Hepatocyte (in vitro differentiated cells): Measurements from ENCODE around the gene GIPC1. TPM values are rescaled to one million over a fixed set of nuclear protein-coding genes. Genes with fewer than 3 reads are reported as not detected.
A peak's percentile ranks its signal among the peaks of the same experiment; 100 is the strongest.
"Not testable (repeated sequence)": the region's sequence is repeated elsewhere in the genome, so short reads cannot be mapped to it uniquely, and the experiment has no call there.

Experiments used
- DNase-seq: peaks from one replicate; pipeline ENCODE4 v3.0.0-alpha.2; 2016; ENCODE audit warnings: low spot score
- H2AFZ ChIP-seq: fragments of 200-600 bp; sonication (generic); 2 replicates; pipeline ENCODE4 v1.6.0; 2016; ENCODE audit warnings: antibody characterized with exemption, mild to moderate bottlenecking
- H3K27ac ChIP-seq: fragments of 200-600 bp; sonication (generic); 2 replicates; pipeline ENCODE4 v1.5.1; 2016; ENCODE audit warnings: mild to moderate bottlenecking
- H3K27me3 ChIP-seq: fragments of 200-600 bp; sonication (generic); 2 replicates; pipeline ENCODE4 v1.6.1; 2016
- H3K36me3 ChIP-seq: fragments of 200-600 bp; sonication (generic); replicated peaks from 2 replicates; pipeline ENCODE4 v1.5.1; 2016; ENCODE audit warnings: low read depth; ENCODE audit not compliant: insufficient read depth
- H3K4me1 ChIP-seq: fragments of 200-600 bp; sonication (generic); 2 replicates; pipeline ENCODE4 v1.5.1; 2016; ENCODE audit warnings: mild to moderate bottlenecking, moderate library complexity; ENCODE audit not compliant: insufficient read depth
- H3K4me2 ChIP-seq: fragments of 200-600 bp; sonication (generic); 2 replicates; pipeline ENCODE4 v1.6.0; 2016
- H3K4me3 ChIP-seq: fragments of 200-600 bp; sonication (generic); 2 replicates; pipeline ENCODE4 v1.5.1; 2016; ENCODE audit warnings: mild to moderate bottlenecking
- H3K79me2 ChIP-seq: fragments of 200-600 bp; sonication (generic); 2 replicates; pipeline ENCODE4 v1.6.0; 2017; ENCODE audit warnings: mild to moderate bottlenecking
- H3K9me2 ChIP-seq: fragments of 200-600 bp; sonication (generic); replicated peaks from 2 replicates; pipeline ENCODE4 v1.6.0; 2017; ENCODE audit warnings: mild to moderate bottlenecking; ENCODE audit not compliant: insufficient read depth
- H3K9me3 ChIP-seq: fragments of 200-600 bp; sonication (generic); 2 replicates; pipeline ENCODE4 v1.5.1; 2016; ENCODE audit warnings: low read depth, mild to moderate bottlenecking
- H4K20me1 ChIP-seq: fragments of 200-600 bp; sonication (generic); 2 replicates; pipeline ENCODE4 v1.6.0; 2016; ENCODE audit warnings: mild to moderate bottlenecking; ENCODE audit not compliant: insufficient read depth, poor library complexity, severe bottlenecking
- CTCF ChIP-seq: fragments of 200-600 bp; sonication (generic); IDR thresholded peaks from 2 replicates; pipeline ENCODE4 v1.5.1; 2016; ENCODE audit warnings: antibody characterized with exemption, mild to moderate bottlenecking; ENCODE audit not compliant: poor library complexity
- EZH2 ChIP-seq: fragments of 200-600 bp; sonication (generic); IDR thresholded peaks from 2 replicates; pipeline ENCODE4 v1.6.1; 2016; ENCODE audit warnings: antibody characterized with exemption, mild to moderate bottlenecking, borderline replicate concordance
- EZH2phosphoT487 ChIP-seq: fragments of 200-600 bp; sonication (generic); IDR thresholded peaks from one replicate; pipeline ENCODE4 v1.6.1; 2018; ENCODE audit warnings: antibody characterized with exemption, mild to moderate bottlenecking, low read depth, moderate library complexity; ENCODE audit not compliant: unreplicated experiment, severe bottlenecking
- WGBS: methylation state at CpG from one replicate; pipeline ENCODE4 v1.1.6; 2016; ENCODE audit warnings: low lambda C conversion rate; ENCODE audit errors: missing lambda C conversion rate; 5-methylcytosine and 5-hydroxymethylcytosine counted together
- polyA plus RNA-seq: library from polyadenylated mRNA; unstranded; fragments of >200 nt; fragmentation: Nextera tagmentation; extraction: Ambion mirVana; gene quantifications from 2 replicates; pipeline ENCODE4 v1.2.1, GENCODE V29; 2016
- total RNA-seq: library from RNA; depleted of rRNA; stranded (reverse); fragments of >200 nt; gene quantifications from 2 replicates; pipeline ENCODE4 v1.2.3, GENCODE V29; 2014

The GIPC1 gene
- total and polyA plus RNA-seq, 2 experiments from 2014 or later: 127 to 186 TPM

- peaks cover 6% of the 10 kb centered on the region for H4K20me1 ChIP-seq
- H3K9me2 ChIP-seq: no peaks in the 10 kb centered on the region
- no peaks in the 10 kb centered on the region for H3K27me3 ChIP-seq
- H3K9me3 ChIP-seq: no peaks in the 10 kb centered on the region
- H3K79me2 ChIP-seq: peaks cover 94% of the 10 kb centered on the region
- no peak overlapping the region for H3K27ac ChIP-seq
- 56% methylated on average over 5 of the region's 5 CpGs for WGBS
- H3K36me3 ChIP-seq: no peaks in the 10 kb centered on the region
- peaks cover 5% of the 10 kb centered on the region for H3K4me1 ChIP-seq
- no peak overlapping the region for H2AFZ ChIP-seq
- H3K4me2 ChIP-seq: no peak overlapping the region
- no peak for TF ChIP-seq CTCF
- no peak for TF ChIP-seq EZH2
- TF ChIP-seq EZH2phosphoT487: no peak
- no peak overlapping the region for H3K4me3 ChIP-seq
- DNase-seq: peak; percentile 2
These were observed 48.1 kb upstream of the GIPC1 start for GRCh38 chr19:14544047-14544446.

GRCh38 chr19:14542711-14543328 is 46.9 kb upstream of the GIPC1 start:
- TF ChIP-seq EZH2: no peak
- TF ChIP-seq EZH2phosphoT487: no peak
- TF ChIP-seq CTCF: no peak
- peak overlapping the region; percentile 68 for H3K27ac ChIP-seq
- H3K9me3 ChIP-seq: no peaks in the 10 kb centered on the region
- H3K9me2 ChIP-seq: no peaks in the 10 kb centered on the region
- no peaks in the 10 kb centered on the region for H3K36me3 ChIP-seq
- peaks cover 90% of the 10 kb centered on the region for H3K79me2 ChIP-seq
- peak; percentile 51 for DNase-seq
- H2AFZ ChIP-seq: no peak overlapping the region
- 51% methylated on average over 7 of the region's 7 CpGs for WGBS
- H3K4me3 ChIP-seq: no peak overlapping the region
- peaks cover 10% of the 10 kb centered on the region for H4K20me1 ChIP-seq
- H3K4me1 ChIP-seq: peaks cover 10% of the 10 kb centered on the region
- no peaks in the 10 kb centered on the region for H3K27me3 ChIP-seq
- H3K4me2 ChIP-seq: peak overlapping the region; percentile 42

DNA sequence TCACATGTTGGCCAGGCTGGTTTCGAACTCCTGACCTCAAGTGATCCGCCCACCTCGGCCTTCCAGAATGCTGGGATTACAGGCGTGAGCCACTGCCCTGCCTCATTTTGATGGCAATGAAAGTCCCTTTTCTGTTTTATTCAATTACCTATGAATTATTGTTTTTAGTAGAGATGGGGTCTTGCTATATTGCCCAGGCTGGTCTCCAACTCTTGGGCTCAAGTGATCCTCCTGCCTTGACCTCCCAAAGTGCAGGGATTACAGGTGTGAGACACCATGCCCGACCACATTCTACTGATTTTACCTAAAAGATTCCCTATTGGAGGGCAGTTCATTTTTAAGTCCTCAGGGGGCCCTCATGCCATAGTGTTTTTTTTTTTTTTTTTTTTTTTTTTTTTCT is 46.1 kb upstream of the GIPC1 start:
- not testable (repeated sequence) for H3K4me3 ChIP-seq, H3K27ac ChIP-seq, H3K4me2 ChIP-seq, H3K36me3 ChIP-seq, H3K27me3 ChIP-seq, H2AFZ ChIP-seq, DNase-seq, H3K9me3 ChIP-seq, H3K9me2 ChIP-seq
- 80% methylated on average over 5 of the region's 5 CpGs for WGBS
- peaks cover 11% of the 10 kb centered on the region for H4K20me1 ChIP-seq
- peaks cover 83% of the 10 kb centered on the region for H3K79me2 ChIP-seq
- peaks cover 10% of the 10 kb centered on the region for H3K4me1 ChIP-seq

DNA sequence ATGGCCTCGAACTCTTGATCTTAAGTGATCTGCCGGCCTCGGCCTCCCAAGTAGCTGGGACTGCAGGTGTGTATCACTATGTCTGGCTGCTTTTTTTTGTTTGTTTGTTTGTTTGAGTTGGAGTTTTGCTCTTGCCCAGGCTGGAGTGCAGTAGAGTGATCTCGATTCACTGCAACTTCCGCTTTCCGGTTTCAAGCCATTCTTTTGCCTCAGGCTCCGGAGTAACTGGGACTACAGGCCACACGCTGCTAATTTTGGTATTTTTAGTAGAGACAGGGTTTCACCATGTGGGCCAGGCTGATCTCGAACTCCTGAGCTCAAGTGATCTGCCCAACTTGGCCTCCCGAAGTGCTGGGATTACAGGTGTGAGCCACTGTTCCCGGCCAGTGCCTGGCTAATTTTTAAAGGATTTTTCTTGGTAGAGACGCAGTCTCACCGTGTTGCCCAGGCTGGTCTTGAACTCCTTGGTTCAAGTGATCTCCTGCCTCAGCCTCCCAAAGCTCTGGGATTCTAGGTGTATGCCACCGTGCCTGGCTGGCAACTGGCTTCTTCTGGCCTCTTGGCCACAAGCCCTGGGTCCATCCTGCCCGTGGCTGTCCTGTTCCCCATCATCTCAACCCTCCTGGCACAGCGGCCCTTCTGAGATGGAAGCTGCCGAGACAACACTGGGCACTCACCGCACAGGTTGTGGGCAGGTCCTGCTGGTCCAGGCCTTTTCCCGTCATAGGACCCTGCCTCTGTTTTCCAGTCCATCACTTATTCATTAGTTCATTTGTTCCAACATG is 45.0 kb upstream of the GIPC1 start:
- no peak for DNase-seq
- Histone ChIP-seq H3K4me1 (peaks cover 16% of the 10 kb centered on the region), H4K20me1 (peaks cover 13% of the 10 kb centered on the region), H3K9me3 (no peaks in the 10 kb centered on the region), H2AFZ (no peak overlapping the region), H3K36me3 (no peaks in the 10 kb centered on the region), H3K27ac (no peak overlapping the region), H3K9me2 (no peaks in the 10 kb centered on the region), H3K27me3 (no peaks in the 10 kb centered on the region), H3K4me3 (no peak overlapping the region), H3K79me2 (peaks cover 80% of the 10 kb centered on the region), H3K4me2 (no peak overlapping the region)
- TF ChIP-seq EZH2phosphoT487 (no peak), CTCF (no peak), EZH2 (no peak)
- WGBS: 96% methylated on average over 19 of the region's 19 CpGs
